HepG2 (cell line): ENCODE results near the gene NAALADL1. TPM values are rescaled to one million over a fixed set of nuclear protein-coding genes. Genes with fewer than 3 reads are reported as not detected.

Experiments
- BRD4 ChIP-seq: sonication (generic); formaldehyde crosslinking; IDR thresholded peaks from 2 replicates; pipeline ENCODE4 v1.4.0; 2020; ENCODE audit warnings: missing genetic modification reagents
- CHD2 ChIP-seq: IDR thresholded peaks from 2 replicates; pipeline ENCODE4 v1.6.1; 2011; ENCODE audit warnings: low read depth, low read length, improper control_type of control experiment
- EEA1 ChIP-seq: sonication (generic); formaldehyde crosslinking; IDR thresholded peaks from 2 replicates; pipeline ENCODE4 v1.5.1; 2020; ENCODE audit warnings: mild to moderate bottlenecking, missing genetic modification reagents, borderline replicate concordance
- FOXM1 ChIP-seq: sonication (generic); formaldehyde crosslinking; IDR thresholded peaks from 2 replicates; pipeline ENCODE4 v1.5.0; 2020; ENCODE audit warnings: missing genetic modification reagents
- GPBP1L1 ChIP-seq: sonication (generic); formaldehyde crosslinking; IDR thresholded peaks from 2 replicates; pipeline ENCODE4 v1.5.0; 2020; ENCODE audit warnings: mild to moderate bottlenecking, missing genetic modification reagents
- GPN1 ChIP-seq: sonication (generic); formaldehyde crosslinking; IDR thresholded peaks from 2 replicates; pipeline ENCODE4 v1.5.1; 2020; ENCODE audit warnings: missing genetic modification reagents, borderline replicate concordance
- HIC2 ChIP-seq: sonication (generic); formaldehyde crosslinking; IDR thresholded peaks from 2 replicates; pipeline ENCODE4 v1.9.0; 2022; ENCODE audit warnings: low read depth, missing genetic modification reagents
- JARID2 ChIP-seq: sonication (generic); formaldehyde crosslinking; IDR thresholded peaks from 2 replicates; pipeline ENCODE4 v1.8.1; 2023; ENCODE audit warnings: missing genetic modification reagents, inconsistent platforms; ENCODE audit not compliant: insufficient replicate concordance
- NBN ChIP-seq: fragments of 450-650 bp; conservative IDR thresholded peaks from 2 replicates; pipeline ENCODE4 v1.6.1; 2017
- SIX4 ChIP-seq: sonication (generic); formaldehyde crosslinking; IDR thresholded peaks from 2 replicates; pipeline ENCODE4 v1.4.0; 2020; ENCODE audit warnings: missing genetic modification reagents
- SP4 ChIP-seq: sonication (generic); formaldehyde crosslinking; IDR thresholded peaks from 2 replicates; pipeline ENCODE4 v1.8.1; 2023; ENCODE audit warnings: mild to moderate bottlenecking, missing genetic modification reagents
- TFAP4 ChIP-seq: sonication (generic); IDR thresholded peaks from 2 replicates; pipeline ENCODE4 v1.6.1; 2016; ENCODE audit warnings: low read depth, borderline replicate concordance
- THAP8 ChIP-seq: sonication (generic); formaldehyde crosslinking; IDR thresholded peaks from 2 replicates; pipeline ENCODE4 v1.5.1; 2020; ENCODE audit warnings: missing genetic modification reagents, mild to moderate bottlenecking, borderline replicate concordance
- ZNF263 ChIP-seq: sonication (generic); formaldehyde crosslinking; IDR thresholded peaks from 2 replicates; pipeline ENCODE4 v1.4.0; 2020; ENCODE audit warnings: missing genetic modification reagents
- ZNF280B ChIP-seq: sonication (generic); formaldehyde crosslinking; IDR thresholded peaks from 2 replicates; pipeline ENCODE4 v1.5.0; 2020; ENCODE audit warnings: missing genetic modification reagents, mild to moderate bottlenecking, borderline replicate concordance
- ZNF296 ChIP-seq: sonication (generic); formaldehyde crosslinking; conservative IDR thresholded peaks from 2 replicates; pipeline ENCODE4 v1.5.0; 2020; ENCODE audit warnings: mild to moderate bottlenecking, missing genetic modification reagents
- ZNF432 ChIP-seq: sonication (generic); formaldehyde crosslinking; IDR thresholded peaks from 2 replicates; pipeline ENCODE4 v1.5.0; 2020; ENCODE audit warnings: missing genetic modification reagents, mild to moderate bottlenecking, borderline replicate concordance
- ZNF562 ChIP-seq: sonication (generic); formaldehyde crosslinking; IDR thresholded peaks from 2 replicates; pipeline ENCODE4 v1.8.0; 2022; ENCODE audit warnings: missing genetic modification reagents, borderline replicate concordance
- ZNF577 ChIP-seq: sonication (generic); formaldehyde crosslinking; IDR thresholded peaks from 2 replicates; pipeline ENCODE4 v1.4.0; 2020; ENCODE audit warnings: mild to moderate bottlenecking, low read depth, missing genetic modification reagents, borderline replicate concordance
- ZNF709 ChIP-seq: sonication (generic); formaldehyde crosslinking; IDR thresholded peaks from 2 replicates; pipeline ENCODE4 v1.5.0; 2020; ENCODE audit warnings: mild to moderate bottlenecking, missing genetic modification reagents
- ZNF780A ChIP-seq: sonication (generic); formaldehyde crosslinking; IDR thresholded peaks from 2 replicates; pipeline ENCODE4 v1.8.0; 2022; ENCODE audit warnings: mild to moderate bottlenecking, missing genetic modification reagents, moderate library complexity
- ZUFSP ChIP-seq: sonication (generic); formaldehyde crosslinking; IDR thresholded peaks from 2 replicates; pipeline ENCODE4 v1.9.0; 2021; ENCODE audit warnings: missing genetic modification reagents, mild to moderate bottlenecking, borderline replicate concordance
- polyA plus RNA-seq, 8 experiments: library from polyadenylated mRNA; depleted of rRNA in 3 of 8; stranded (reverse) in 7 of 8; unstranded in 1 of 8; fragments of >200 nt; fragmentation: Illumina TruSeq in 4 of 8; extraction: Trizol in 4 of 8; gene quantifications; 2 replicates each; pipeline versions ENCODE4 v1.2.1 to v1.2.3, GENCODE V29; 2011 to 2016; ENCODE audit warnings: low read depth in 4 of 8, missing spikeins in 1 of 8, mixed read lengths in 1 of 8; ENCODE audit not compliant: insufficient read depth in 1 of 8
- total RNA-seq, 5 experiments: library from RNA; depleted of rRNA; stranded (reverse); fragments of >200 nt; fragmentation: Illumina TruSeq; extraction: Trizol; gene quantifications; 2 replicates each; pipeline ENCODE4 v1.2.3, GENCODE V29; 2016; ENCODE audit warnings: low read depth in 1 of 5

Gene NAALADL1
- total and polyA plus RNA-seq, 2 of the 13 experiments (the other 11 are each of a cell fraction or from before 2014, with no cell fraction given): 9.3 to 33.9 TPM

- TF ChIP-seq HIC2 (CRISPR knock-in tag) (no peak), NBN (no peak), BRD4 (CRISPR knock-in tag) (no peak), TFAP4 (no peak), CHD2 (no peak), ZNF577 (no peak), SIX4 (CRISPR knock-in tag) (no peak), ZNF432 (CRISPR knock-in tag) (no peak), FOXM1 (CRISPR knock-in tag) (no peak), ZNF562 (no peak), GPN1 (CRISPR knock-in tag) (no peak), ZUFSP (CRISPR knock-in tag) (no peak), GPBP1L1 (no peak), ZNF280B (CRISPR knock-in tag) (no peak; the same call in 1 of the 2 replicates), SP4 (CRISPR knock-in tag) (peak; percentile 66), ZNF709 (CRISPR knock-in tag) (peak; percentile 58; the same call in 1 of the 2 replicates), ZNF263 (peak; percentile 92), ZNF296 (CRISPR knock-in tag) (no peak), ZNF780A (CRISPR knock-in tag) (no peak), EEA1 (peak; percentile 80; the same call in 1 of the 2 replicates), JARID2 (no peak), THAP8 (CRISPR knock-in tag) (no peak)
Measured at GRCh38 chr11:65040847-65041622, 17.3 kb downstream of the NAALADL1 start, which contains the start of gene SAC3D1 (continued).
